Esophagus squamous epithelium (tissue), 5 donors: ENCODE results near the gene SYT1. TPM values are rescaled to one million over a fixed set of nuclear protein-coding genes. Genes with fewer than 3 reads are reported as not detected.

Experiments
- DNase-seq: peaks from one replicate; lab custom pipeline; 2025; lab: John Stamatoyannopoulos, UW
- H3K27ac ChIP-seq, 4 donors: fragments of 200-600 bp; sonication (generic); one replicate each; pipeline ENCODE4 v1.5.1; 2016 to 2019; ENCODE audit warnings: mild to moderate bottlenecking in 1 of 4
- H3K27me3 ChIP-seq, 4 donors: fragments of 200-600 bp; sonication (generic); 1 replicate in 3 of 4; 2 replicates in 1 of 4; pipeline versions ENCODE4 v1.5.1 to v1.6.0; 2017 to 2021; ENCODE audit warnings: antibody characterized with exemption in 1 of 4
- H3K36me3 ChIP-seq, 3 donors: fragments of 200-600 bp; sonication (generic); one replicate each; pipeline ENCODE4 v1.5.1; 2016 to 2019
- H3K4me1 ChIP-seq, 3 donors: fragments of 200-600 bp; sonication (generic); one replicate each; pipeline ENCODE4 v1.5.1; 2017 to 2019
- H3K4me3 ChIP-seq, 4 donors: fragments of 200-600 bp; sonication (generic); 1 replicate in 3 of 4; 2 replicates in 1 of 4; pipeline ENCODE4 v1.5.1; 2016 to 2019; ENCODE audit warnings: mild to moderate bottlenecking in 2 of 4, moderate library complexity in 1 of 4
- H3K9me3 ChIP-seq, 3 donors: fragments of 200-600 bp; sonication (generic); one replicate each; pipeline ENCODE4 v1.5.1; 2016 to 2019
- CTCF ChIP-seq, 6 experiments: fragments of 450-650 bp in 4 of 6; fragments of 200-600 bp in 2 of 6; sonication (generic) in 2 of 6; IDR thresholded peaks; one replicate each; pipeline ENCODE4 v1.5.1; 2016 to 2019; ENCODE audit warnings: antibody characterized with exemption in 6 of 6, mild to moderate bottlenecking in 4 of 6, moderate library complexity in 4 of 6
- POLR2A ChIP-seq, 4 donors: fragments of 450-650 bp; IDR thresholded peaks; one replicate each; pipeline ENCODE4 v1.6.1; 2017; ENCODE audit warnings: antibody characterized with exemption in 4 of 4, mild to moderate bottlenecking in 4 of 4, moderate library complexity in 3 of 4
- WGBS, 2 donors: methylation state at CpG; one replicate each; pipeline ENCODE4 v1.1.5; 2018; 5-methylcytosine and 5-hydroxymethylcytosine counted together
- intact Hi-C: fragments of 100-400 bp; cut with DNase I; formaldehyde crosslinking; loops from one replicate; pipeline ENCODE4 v1.15.0; 2022
- total RNA-seq, 4 donors: library from RNA; depleted of rRNA; stranded (reverse); fragments of >200 nt; gene quantifications; one replicate each; pipeline ENCODE4 v1.1.0, GENCODE V29; 2016
- donor health status: DM: yes; HTN: yes; CAD: no.

Gene SYT1
- total RNA-seq, 4 donors from 2014 or later: 0.26 to 2.7 TPM; not detected in 2

DNA sequence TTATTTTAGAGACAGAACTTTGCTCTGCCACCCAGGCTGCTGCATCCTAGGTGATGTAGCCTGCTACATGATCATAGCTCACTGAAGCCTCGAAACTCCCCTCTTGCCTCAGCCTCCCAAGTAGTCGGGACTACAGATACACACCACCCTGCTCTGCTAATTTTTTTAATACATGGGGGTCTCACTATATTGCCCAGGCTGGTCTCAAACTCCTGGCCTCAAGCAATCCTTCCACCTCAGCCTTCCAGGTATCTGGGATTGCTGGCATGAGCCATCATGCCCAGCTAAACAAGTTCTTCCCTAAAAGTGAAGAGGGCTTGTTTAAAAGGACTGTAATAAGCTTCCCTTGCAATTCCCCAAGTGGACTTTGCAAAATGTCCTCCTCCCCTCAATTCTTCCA, 515.8 kb downstream of the SYT1 start:
- intact Hi-C loops: no loop called here
- 88 to 96% methylated on average over 2 of the region's 2 CpGs for WGBS, 2 donors
- TF ChIP-seq CTCF (IDR thresholded peaks at IDR 0.05): no peak
- no peak for TF ChIP-seq POLR2A (IDR thresholded peaks at IDR 0.05)

DNA sequence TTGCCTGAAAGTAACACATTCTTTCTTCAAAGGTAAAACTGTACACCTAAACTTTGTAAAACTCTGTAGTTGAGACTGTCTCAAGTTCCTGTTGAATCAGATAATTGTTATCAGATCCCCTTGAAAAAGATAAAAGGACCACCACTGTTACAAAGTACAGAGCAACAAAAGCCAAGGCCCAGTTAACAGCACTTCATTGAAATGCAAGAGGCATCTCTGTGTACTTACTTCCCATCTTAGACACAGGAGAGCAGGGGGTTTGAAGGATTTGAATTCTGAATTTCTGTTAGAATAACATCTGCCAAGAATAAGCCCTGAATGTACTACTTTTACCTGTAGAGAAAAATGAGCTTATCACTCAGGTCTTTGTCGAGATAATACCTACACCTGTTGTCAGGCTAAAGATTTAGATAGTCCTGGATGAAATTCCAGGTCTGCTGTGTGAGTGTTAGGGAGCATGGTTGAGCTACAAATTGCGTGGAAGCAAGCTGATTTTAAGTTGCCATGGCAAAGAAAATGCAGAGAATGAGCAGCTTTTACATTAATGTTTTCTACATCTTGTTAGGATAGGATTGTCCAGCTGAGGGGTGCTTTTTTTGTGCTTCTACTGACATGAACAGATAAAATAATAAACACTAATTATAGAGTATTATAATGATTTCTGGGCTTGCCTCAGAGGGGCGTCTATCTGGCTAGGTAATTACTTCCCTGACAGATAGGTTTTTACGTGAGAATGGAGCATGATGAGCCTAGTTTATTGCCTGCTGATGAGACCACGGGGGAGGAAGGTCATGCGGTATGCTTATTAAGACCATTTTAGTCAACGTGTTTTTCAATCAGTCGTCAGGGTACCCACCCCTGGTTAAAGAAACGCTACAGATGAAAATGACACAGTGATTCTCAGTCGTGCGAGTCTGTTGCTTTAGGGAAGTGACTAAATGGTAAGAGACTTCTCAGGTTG, 517.0 kb downstream of the SYT1 start:
- no peaks in the 10 kb centered on the region for H3K4me1 ChIP-seq
- no peak for DNase-seq
- no peaks in the 10 kb centered on the region for H3K27me3 ChIP-seq
- TF ChIP-seq POLR2A (IDR thresholded peaks at IDR 0.05) (no peak), CTCF (IDR thresholded peaks at IDR 0.05) (no peak)
- no peaks in the 10 kb centered on the region for H3K9me3 ChIP-seq
- no peaks in the 10 kb centered on the region for H3K36me3 ChIP-seq
- H3K4me3 ChIP-seq: no peak overlapping the region
- 63 to 66% methylated on average over 11 of the region's 11 CpGs for WGBS, 2 donors
- intact Hi-C loops: no loop called here
- no peak overlapping the region for H3K27ac ChIP-seq

More for the DNA sequence above, 515.8 kb downstream of the SYT1 start:
- Histone ChIP-seq H3K4me3 (no peak overlapping the region), H3K27ac (no peak overlapping the region), H3K9me3 (no peaks in the 10 kb centered on the region), H3K4me1 (no peaks in the 10 kb centered on the region), H3K36me3 (no peaks in the 10 kb centered on the region), H3K27me3 (no peaks in the 10 kb centered on the region)
- no peak for DNase-seq

- WGBS, 2 donors: 63 to 76% methylated on average over 4 of the region's 4 CpGs
- DNase-seq: no peak
- H3K9me3 ChIP-seq: no peaks in the 10 kb centered on the region
- H3K27ac ChIP-seq: no peak overlapping the region
- no peak overlapping the region for H3K4me3 ChIP-seq
- no peaks in the 10 kb centered on the region for H3K36me3 ChIP-seq
- no peaks in the 10 kb centered on the region for H3K27me3 ChIP-seq
- TF ChIP-seq POLR2A (IDR thresholded peaks at IDR 0.05) (no peak), CTCF (IDR thresholded peaks at IDR 0.05) (no peak)
- intact Hi-C loops: no loop called here
- no peaks in the 10 kb centered on the region for H3K4me1 ChIP-seq
Measured at GRCh38 chr12:79384551-79384950, 520.0 kb downstream of the SYT1 start.

- Histone ChIP-seq H3K27ac (no peak overlapping the region), H3K4me3 (no peak overlapping the region), H3K36me3 (no peaks in the 10 kb centered on the region), H3K27me3 (no peaks in the 10 kb centered on the region), H3K4me1 (no peaks in the 10 kb centered on the region), H3K9me3 (no peaks in the 10 kb centered on the region)
- WGBS, 2 donors: 53 to 65% methylated on average over 1 of the region's 1 CpG
- DNase-seq: no peak
- intact Hi-C loops: no loop called here
- TF ChIP-seq POLR2A (IDR thresholded peaks at IDR 0.05) (no peak), CTCF (IDR thresholded peaks at IDR 0.05) (no peak)
Measured at GRCh38 chr12:79388011-79388410, 523.4 kb downstream of the SYT1 start.

GRCh38 chr12:79393842-79394241, 529.3 kb downstream of the SYT1 start:
- H3K4me3 ChIP-seq: no peak overlapping the region
- 90 to 95% methylated on average over 2 of the region's 2 CpGs for WGBS, 2 donors
- intact Hi-C loops: no loop called here

More at GRCh38 chr12:79393842-79394241, 529.3 kb downstream of the SYT1 start:
- TF ChIP-seq POLR2A (IDR thresholded peaks at IDR 0.05): no peak
- TF ChIP-seq CTCF (IDR thresholded peaks at IDR 0.05): no peak
- Histone ChIP-seq H3K9me3 (no peaks in the 10 kb centered on the region), H3K27me3 (no peaks in the 10 kb centered on the region), H3K36me3 (no peaks in the 10 kb centered on the region), H3K4me1 (no peaks in the 10 kb centered on the region), H3K27ac (no peak overlapping the region)
- no peak for DNase-seq
